Liver (tissue), 9 donors: ENCODE measurements around the gene ADCY4. TPM values are rescaled to one million over a fixed set of nuclear protein-coding genes. Genes with fewer than 3 reads are reported as not detected.

Source experiments
- DNase-seq: peaks from one replicate; pipeline ENCODE4 v3.0.0-alpha.2; 2017; ENCODE audit warnings: low spot score
- H3K27ac ChIP-seq, 2 donors: one replicate each; pipeline ENCODE4 v1.7.0; 2013; ENCODE audit warnings: inconsistent platforms in 2 of 2, low read length in 2 of 2, control low read depth in 1 of 2, low read depth in 1 of 2, mild to moderate bottlenecking in 1 of 2
- H3K27me3 ChIP-seq, 4 donors: one replicate each; pipeline versions ENCODE4 v1.6.1 to v1.7.0; 2013; ENCODE audit warnings: low read length in 3 of 4, inconsistent platforms in 1 of 4, mild to moderate bottlenecking in 1 of 4, moderate library complexity in 1 of 4; ENCODE audit not compliant: control insufficient read depth in 4 of 4, insufficient read depth in 4 of 4
- H3K36me3 ChIP-seq, 4 donors: one replicate each; pipeline versions ENCODE4 v1.6.1 to v1.7.0; 2013; ENCODE audit warnings: low read length in 3 of 4, mild to moderate bottlenecking in 3 of 4, low read depth in 1 of 4, moderate library complexity in 1 of 4; ENCODE audit not compliant: control insufficient read depth in 4 of 4, insufficient read depth in 3 of 4
- H3K4me1 ChIP-seq, 4 donors: one replicate each; pipeline versions ENCODE4 v1.6.1 to v1.7.0; 2013; ENCODE audit warnings: low read length in 3 of 4, mild to moderate bottlenecking in 3 of 4, moderate library complexity in 1 of 4; ENCODE audit not compliant: control insufficient read depth in 4 of 4, insufficient read depth in 4 of 4
- H3K4me3 ChIP-seq, 3 donors: one replicate each; pipeline versions ENCODE4 v1.6.1 to v1.7.0; 2013; ENCODE audit warnings: low read length in 3 of 3, control low read depth in 1 of 3, low read depth in 1 of 3, mild to moderate bottlenecking in 1 of 3
- H3K9ac ChIP-seq, 2 donors: one replicate each; pipeline ENCODE4 v1.7.0; 2013; ENCODE audit warnings: low read length in 2 of 2, mild to moderate bottlenecking in 2 of 2, moderate library complexity in 2 of 2, control low read depth in 1 of 2, low read depth in 1 of 2
- H3K9me3 ChIP-seq, 4 donors: one replicate each; pipeline versions ENCODE4 v1.6.1 to v1.7.0; 2013; ENCODE audit warnings: low read length in 3 of 4; ENCODE audit not compliant: control insufficient read depth in 4 of 4
- CTCF ChIP-seq: fragments of 150-350 bp; IDR thresholded peaks from 2 replicates; pipeline ENCODE4 v1.5.1; 2017; ENCODE audit warnings: improper control_type of control experiment, low read depth, low read length; ENCODE audit not compliant: missing input control
- EGR1 ChIP-seq, 2 donors: IDR thresholded peaks; 2 replicates each; pipeline ENCODE4 v1.6.1; 2016 to 2018; ENCODE audit warnings: antibody characterized with exemption in 2 of 2, low read depth in 2 of 2
- FOXA1 ChIP-seq: IDR thresholded peaks from 2 replicates; pipeline ENCODE4 v1.6.1; 2016; ENCODE audit warnings: antibody characterized with exemption
- FOXA2 ChIP-seq: IDR thresholded peaks from 2 replicates; pipeline ENCODE4 v1.6.1; 2016; ENCODE audit warnings: antibody characterized with exemption
- HNF4A ChIP-seq, 2 donors: conservative IDR thresholded peaks; 2 replicates each; pipeline ENCODE4 v1.6.1; 2016; ENCODE audit warnings: antibody characterized with exemption in 2 of 2, mild to moderate bottlenecking in 2 of 2
- HNF4G ChIP-seq: IDR thresholded peaks from 2 replicates; pipeline ENCODE4 v1.6.1; 2016; ENCODE audit warnings: antibody characterized with exemption
- JUND ChIP-seq, 2 donors: IDR thresholded peaks; 2 replicates each; pipeline ENCODE4 v1.6.1; 2016; ENCODE audit warnings: antibody characterized with exemption in 2 of 2
- MAX ChIP-seq: IDR thresholded peaks from 2 replicates; pipeline ENCODE4 v1.6.1; 2016; ENCODE audit warnings: antibody characterized with exemption
- NR2F2 ChIP-seq: IDR thresholded peaks from 2 replicates; pipeline ENCODE4 v1.6.1; 2016; ENCODE audit warnings: antibody characterized with exemption
- RAD21 ChIP-seq, 2 donors: IDR thresholded peaks; 2 replicates each; pipeline ENCODE4 v1.6.1; 2016; ENCODE audit warnings: antibody characterized with exemption in 2 of 2, mild to moderate bottlenecking in 2 of 2
- REST ChIP-seq: IDR thresholded peaks from 2 replicates; pipeline ENCODE4 v1.6.1; 2016; ENCODE audit warnings: antibody characterized with exemption, mild to moderate bottlenecking
- RXRA ChIP-seq, 2 donors: IDR thresholded peaks; 2 replicates each; pipeline ENCODE4 v1.6.1; 2017 to 2018; ENCODE audit warnings: antibody characterized with exemption in 2 of 2, mild to moderate bottlenecking in 1 of 2
- SP1 ChIP-seq: IDR thresholded peaks from 2 replicates; pipeline ENCODE4 v1.6.1; 2018; ENCODE audit warnings: antibody characterized with exemption, mild to moderate bottlenecking
- TAF1 ChIP-seq: conservative IDR thresholded peaks from 2 replicates; pipeline ENCODE4 v1.6.1; 2016; ENCODE audit warnings: antibody characterized with exemption, mild to moderate bottlenecking
- YY1 ChIP-seq: IDR thresholded peaks from 2 replicates; pipeline ENCODE4 v1.6.1; 2016; ENCODE audit warnings: antibody characterized with exemption, mild to moderate bottlenecking
- WGBS: extraction: QIAGEN DNeasy Blood & Tissue Kit; methylation state at CpG from one replicate; pipeline ENCODE4 v1.1.7; 2013; 5-methylcytosine and 5-hydroxymethylcytosine counted together
- polyA plus RNA-seq, 2 donors: library from polyadenylated mRNA; stranded (reverse) in 1 of 2; unstranded in 1 of 2; fragments of 200-250 nt in 1 of 2; fragments of >200 nt in 1 of 2; fragmentation: Nextera tagmentation in 1 of 2; extraction: Ambion mirVana in 1 of 2; gene quantifications; one replicate each; pipeline versions ENCODE4 v1.2.1 to v1.2.3, GENCODE V29; 2013 to 2015
- total RNA-seq, 2 donors: library from RNA; depleted of rRNA; stranded (reverse); fragments of >200 nt; gene quantifications; one replicate each; pipeline ENCODE4 v1.2.3, GENCODE V29; 2014
- TF ChIP-seq, protein P1 (sequence below): IDR thresholded peaks from 2 replicates; pipeline ENCODE4 v1.6.1; 2016; ENCODE audit warnings: antibody characterized with exemption
- donor health status: healthy.
- donor health status: healthy.
- donor health status: healthy.
- donor health status: healthy.
- donor health status: healthy.

The ADCY4 gene
- total and polyA plus RNA-seq, 4 donors: 2.2 to 7.2 (median 4.0) TPM

DNA sequence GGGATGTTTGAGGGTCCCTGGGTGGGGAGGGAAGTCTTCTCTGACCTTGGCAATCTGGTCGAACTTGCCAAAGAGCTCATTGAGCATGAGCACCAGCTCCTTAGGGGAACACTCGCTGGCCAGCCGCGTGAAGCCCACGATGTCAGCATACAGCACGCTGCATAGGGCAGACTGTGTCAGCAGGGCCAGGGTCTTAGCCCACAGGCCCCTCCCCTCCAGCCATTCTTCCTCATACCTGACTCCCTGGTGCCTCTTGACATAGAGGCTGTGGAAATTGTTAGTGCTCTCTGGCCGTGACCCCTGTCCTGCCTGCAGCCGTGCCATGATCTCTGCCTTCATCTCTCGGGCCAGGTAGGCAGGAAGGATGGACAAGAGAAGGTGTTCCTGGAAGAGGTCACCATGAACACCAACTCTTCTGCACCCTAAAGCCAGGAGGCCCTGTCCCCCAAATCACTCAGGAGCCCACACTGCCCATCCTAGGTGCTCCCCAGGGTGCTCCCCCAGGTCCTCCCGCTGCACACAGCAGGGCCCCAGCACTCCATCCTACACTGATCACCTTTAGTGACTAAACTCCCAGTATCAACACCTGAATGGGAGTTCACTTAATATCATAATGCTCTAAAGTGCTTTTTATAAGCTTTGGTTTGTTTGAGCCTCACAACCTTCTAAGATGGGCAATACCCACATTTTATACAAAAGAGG is 3.7 kb downstream of the ADCY4 start:
- no peak for TF ChIP-seq TAF1
- TF ChIP-seq RAD21 (IDR thresholded peaks at IDR 0.05): no peak
- no peak for TF ChIP-seq JUND (IDR thresholded peaks at IDR 0.05)
- TF ChIP-seq, protein P1, sequence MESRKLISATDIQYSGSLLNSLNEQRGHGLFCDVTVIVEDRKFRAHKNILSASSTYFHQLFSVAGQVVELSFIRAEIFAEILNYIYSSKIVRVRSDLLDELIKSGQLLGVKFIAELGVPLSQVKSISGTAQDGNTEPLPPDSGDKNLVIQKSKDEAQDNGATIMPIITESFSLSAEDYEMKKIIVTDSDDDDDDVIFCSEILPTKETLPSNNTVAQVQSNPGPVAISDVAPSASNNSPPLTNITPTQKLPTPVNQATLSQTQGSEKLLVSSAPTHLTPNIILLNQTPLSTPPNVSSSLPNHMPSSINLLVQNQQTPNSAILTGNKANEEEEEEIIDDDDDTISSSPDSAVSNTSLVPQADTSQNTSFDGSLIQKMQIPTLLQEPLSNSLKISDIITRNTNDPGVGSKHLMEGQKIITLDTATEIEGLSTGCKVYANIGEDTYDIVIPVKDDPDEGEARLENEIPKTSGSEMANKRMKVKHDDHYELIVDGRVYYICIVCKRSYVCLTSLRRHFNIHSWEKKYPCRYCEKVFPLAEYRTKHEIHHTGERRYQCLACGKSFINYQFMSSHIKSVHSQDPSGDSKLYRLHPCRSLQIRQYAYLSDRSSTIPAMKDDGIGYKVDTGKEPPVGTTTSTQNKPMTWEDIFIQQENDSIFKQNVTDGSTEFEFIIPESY: no peak
- TF ChIP-seq REST: no peak
- TF ChIP-seq FOXA2: no peak
- no peak for TF ChIP-seq FOXA1
- no peak for TF ChIP-seq NR2F2
- no peak for TF ChIP-seq SP1
- no peak for TF ChIP-seq HNF4A (conservative IDR thresholded peaks at IDR 0.05)
- no peak for TF ChIP-seq CTCF
- no peak for DNase-seq
- Histone ChIP-seq H3K27me3 (no peaks in the 10 kb centered on the region), H3K27ac (no peak overlapping the region), H3K9ac (no peak overlapping the region), H3K9me3 (no peaks in the 10 kb centered on the region), H3K36me3 (no peaks in the 10 kb centered on the region), H3K4me3 (no peak overlapping the region), H3K4me1 (peaks cover 9 to 46% (median 22%) of the 10 kb centered on the region in 4 donors)
- 93% methylated on average over 10 of the region's 10 CpGs for WGBS

DNA sequence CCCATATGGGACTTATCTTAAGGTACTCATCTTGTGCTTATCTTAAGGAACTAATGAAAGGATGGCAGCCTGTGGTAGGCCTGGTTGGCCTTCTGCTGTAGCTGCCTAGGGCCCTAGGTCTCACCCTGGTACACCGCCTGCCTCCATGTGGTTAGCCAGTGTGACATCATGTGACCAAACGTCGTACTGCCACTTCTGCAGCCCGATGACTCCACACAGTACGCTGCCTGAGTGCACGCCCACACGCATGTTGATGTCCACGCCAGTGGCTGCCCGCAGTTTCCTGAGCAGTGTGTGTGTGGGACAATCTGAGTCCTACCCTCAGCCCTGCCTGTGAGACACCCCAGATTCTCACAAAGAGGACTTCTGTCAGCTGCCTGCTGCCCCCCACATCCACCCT is 5.1 kb downstream of the ADCY4 start:
- H3K9ac ChIP-seq: no peak overlapping the region
- no peaks in the 10 kb centered on the region for H3K36me3 ChIP-seq
- DNase-seq: no peak
- H3K4me3 ChIP-seq: no peak overlapping the region
- no peaks in the 10 kb centered on the region for H3K27me3 ChIP-seq
- H3K27ac ChIP-seq: no peak overlapping the region
- no peaks in the 10 kb centered on the region for H3K9me3 ChIP-seq
- H3K4me1 ChIP-seq: peaks cover 9 to 35% (median 20%) of the 10 kb centered on the region in 4 donors
- 84% methylated on average over 9 of the region's 9 CpGs for WGBS
- TF ChIP-seq SP1 (no peak), HNF4A (conservative IDR thresholded peaks at IDR 0.05) (no peak), JUND (IDR thresholded peaks at IDR 0.05) (no peak), RXRA (IDR thresholded peaks at IDR 0.05) (no peak), TAF1 (no peak), EGR1 (IDR thresholded peaks at IDR 0.05; ENCODE audit: low read depth in 2 of 2) (no peak), FOXA2 (no peak), HNF4G (no peak), CTCF (no peak), MAX (no peak), RAD21 (IDR thresholded peaks at IDR 0.05) (no peak), YY1 (no peak), FOXA1 (no peak)
- TF ChIP-seq, protein P1: no peak
